Transverse colon (tissue), 4 donors: ENCODE results near the gene MAPKAPK2.

Experiments
- EP300 ChIP-seq: sonication (generic); formaldehyde crosslinking; IDR thresholded peaks from one replicate; pipeline ENCODE4 v1.6.1; 2017; ENCODE audit warnings: antibody characterized with exemption, low read depth
- POLR2A ChIP-seq: fragments of 450-650 bp; IDR thresholded peaks from one replicate; pipeline ENCODE4 v1.6.1; 2016; ENCODE audit warnings: antibody characterized with exemption, mild to moderate bottlenecking, moderate library complexity
- POLR2AphosphoS5 ChIP-seq, 3 donors: sonication (generic); formaldehyde crosslinking; IDR thresholded peaks; one replicate each; pipeline ENCODE4 v1.6.1; 2016; ENCODE audit warnings: antibody characterized with exemption in 3 of 3
- TF ChIP-seq, protein P1 (sequence below), 5 experiments: fragments of 200-600 bp in 3 of 5; fragments of 450-650 bp in 2 of 5; sonication (generic) in 3 of 5; IDR thresholded peaks; 1 replicate in 2 of 5; 2 replicates in 3 of 5; pipeline ENCODE4 v1.5.1; 2016 to 2017; ENCODE audit warnings: antibody characterized with exemption in 5 of 5, inconsistent platforms in 3 of 5, mild to moderate bottlenecking in 2 of 5, moderate library complexity in 1 of 5

DNA sequence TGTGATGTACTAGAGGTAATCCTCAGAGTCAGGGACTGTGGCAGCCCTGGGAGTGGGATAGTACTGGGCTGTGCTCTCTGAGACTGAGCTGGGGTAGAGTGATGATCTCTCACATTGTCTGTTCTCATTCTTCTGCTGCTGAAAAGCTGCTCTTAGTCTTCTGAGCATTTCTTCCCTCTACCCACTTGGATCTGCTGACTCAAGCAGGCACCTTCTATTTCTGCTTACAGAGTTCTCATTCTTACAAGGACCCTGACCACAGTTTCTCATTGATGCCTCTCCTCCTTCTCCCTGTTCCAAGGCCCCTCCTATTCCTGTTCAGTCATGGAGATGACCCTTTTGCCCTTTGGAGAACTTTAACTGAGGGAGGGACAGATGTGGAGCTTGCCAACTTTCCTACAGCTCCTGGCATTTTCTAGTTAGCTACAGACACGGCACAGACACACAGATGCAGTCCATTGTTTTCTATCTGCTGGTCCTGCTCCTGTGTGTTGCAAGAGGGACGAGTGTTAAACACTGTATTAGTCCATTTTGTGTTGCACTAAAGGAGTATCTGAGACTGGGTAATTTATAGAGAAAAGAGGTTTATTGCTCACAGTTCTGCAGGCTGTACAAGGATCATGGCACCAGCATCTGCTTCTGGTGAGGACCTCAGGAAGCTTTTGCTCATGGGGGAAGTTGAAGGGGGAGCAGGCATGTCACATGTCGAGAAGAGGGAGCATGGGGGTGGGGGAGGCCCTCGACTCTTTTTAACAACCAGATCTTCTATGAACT is 12.3 kb downstream of the MAPKAPK2 start:
- TF ChIP-seq, protein P1, sequence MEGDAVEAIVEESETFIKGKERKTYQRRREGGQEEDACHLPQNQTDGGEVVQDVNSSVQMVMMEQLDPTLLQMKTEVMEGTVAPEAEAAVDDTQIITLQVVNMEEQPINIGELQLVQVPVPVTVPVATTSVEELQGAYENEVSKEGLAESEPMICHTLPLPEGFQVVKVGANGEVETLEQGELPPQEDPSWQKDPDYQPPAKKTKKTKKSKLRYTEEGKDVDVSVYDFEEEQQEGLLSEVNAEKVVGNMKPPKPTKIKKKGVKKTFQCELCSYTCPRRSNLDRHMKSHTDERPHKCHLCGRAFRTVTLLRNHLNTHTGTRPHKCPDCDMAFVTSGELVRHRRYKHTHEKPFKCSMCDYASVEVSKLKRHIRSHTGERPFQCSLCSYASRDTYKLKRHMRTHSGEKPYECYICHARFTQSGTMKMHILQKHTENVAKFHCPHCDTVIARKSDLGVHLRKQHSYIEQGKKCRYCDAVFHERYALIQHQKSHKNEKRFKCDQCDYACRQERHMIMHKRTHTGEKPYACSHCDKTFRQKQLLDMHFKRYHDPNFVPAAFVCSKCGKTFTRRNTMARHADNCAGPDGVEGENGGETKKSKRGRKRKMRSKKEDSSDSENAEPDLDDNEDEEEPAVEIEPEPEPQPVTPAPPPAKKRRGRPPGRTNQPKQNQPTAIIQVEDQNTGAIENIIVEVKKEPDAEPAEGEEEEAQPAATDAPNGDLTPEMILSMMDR (IDR thresholded peaks at IDR 0.05): no peak
- TF ChIP-seq POLR2A (no peak), POLR2AphosphoS5 (IDR thresholded peaks at IDR 0.05) (no peak), EP300 (no peak)
